Left renal pelvis (tissue), 4 donors: ENCODE measurements around the gene RPS6KA1. TPM values are rescaled to one million over a fixed set of nuclear protein-coding genes. Genes with fewer than 3 reads are reported as not detected.
"Not testable (repeated sequence)": the region's sequence is repeated elsewhere in the genome, so short reads cannot be mapped to it uniquely, and the experiment has no call there.

Source experiments
- DNase-seq, 4 donors: peaks; one replicate each; pipeline ENCODE4 v3.0.0-alpha.2; 2013; ENCODE audit warnings: low read depth in 4 of 4, low spot score in 3 of 4
- polyA plus RNA-seq, 4 donors: library from polyadenylated mRNA; unstranded; fragments of 120-200 nt; gene quantifications; one replicate each; pipeline ENCODE4 v1.2.1, GENCODE V29; 2013; ENCODE audit not compliant: insufficient read length in 4 of 4

RPS6KA1 gene
- polyA plus RNA-seq, 4 donors: 5.2 to 28.0 (median 19.0) TPM

DNA sequence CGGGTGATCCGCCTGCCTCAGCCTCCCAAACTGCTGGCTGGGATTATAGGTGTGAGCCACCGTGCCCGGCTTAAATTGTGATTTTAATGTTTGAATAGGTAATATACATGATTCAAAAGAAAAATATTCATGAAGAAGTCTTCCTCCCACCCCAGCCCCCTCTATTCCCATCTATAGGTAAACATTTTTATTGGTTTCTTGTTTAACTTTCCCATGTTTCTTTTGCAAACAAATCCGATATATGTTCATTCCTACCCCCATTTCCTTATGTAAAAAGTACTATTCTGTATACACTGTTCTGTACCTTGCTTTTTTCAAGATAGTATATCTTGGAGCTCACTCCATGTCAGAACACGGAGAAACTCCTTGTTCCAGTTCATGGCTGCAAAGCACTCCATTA lies 23.2 kb downstream of the RPS6KA1 start:
- DNase-seq: no peak

DNA sequence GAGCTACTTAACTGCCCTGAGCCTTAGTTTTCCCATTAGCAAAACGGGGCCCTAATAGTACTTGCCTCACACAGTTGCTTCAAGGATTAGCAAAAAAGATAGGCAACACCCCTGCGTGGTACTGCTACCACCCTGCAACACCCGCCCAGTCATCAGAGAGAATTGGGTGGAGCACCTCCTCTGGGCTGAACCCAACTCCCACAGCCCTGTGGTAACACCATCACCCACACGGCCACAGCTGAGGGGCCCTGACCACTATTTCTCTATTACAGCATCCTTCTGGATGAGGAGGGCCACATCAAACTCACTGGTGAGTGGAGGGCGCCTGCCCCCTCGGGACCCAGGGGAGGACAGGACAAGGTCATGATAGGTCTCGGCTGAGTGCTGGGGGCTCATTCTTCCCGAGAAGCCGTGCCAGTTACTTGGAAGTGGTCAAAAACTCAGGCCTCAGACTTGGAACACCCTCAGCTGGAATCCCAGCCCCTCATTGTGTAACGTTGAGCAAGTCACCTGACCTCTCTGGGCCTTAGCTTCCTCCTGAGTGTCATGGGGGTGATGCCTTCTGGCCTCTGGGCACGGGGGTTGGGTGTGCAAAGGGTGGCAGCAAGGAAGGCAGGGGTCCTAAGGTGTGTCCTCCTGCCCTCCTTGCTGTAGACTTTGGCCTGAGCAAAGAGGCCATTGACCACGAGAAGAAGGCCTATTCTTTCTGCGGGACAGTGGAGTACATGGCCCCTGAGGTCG lies 24.6 kb downstream of the RPS6KA1 start:
- DNase-seq: no peak

DNA sequence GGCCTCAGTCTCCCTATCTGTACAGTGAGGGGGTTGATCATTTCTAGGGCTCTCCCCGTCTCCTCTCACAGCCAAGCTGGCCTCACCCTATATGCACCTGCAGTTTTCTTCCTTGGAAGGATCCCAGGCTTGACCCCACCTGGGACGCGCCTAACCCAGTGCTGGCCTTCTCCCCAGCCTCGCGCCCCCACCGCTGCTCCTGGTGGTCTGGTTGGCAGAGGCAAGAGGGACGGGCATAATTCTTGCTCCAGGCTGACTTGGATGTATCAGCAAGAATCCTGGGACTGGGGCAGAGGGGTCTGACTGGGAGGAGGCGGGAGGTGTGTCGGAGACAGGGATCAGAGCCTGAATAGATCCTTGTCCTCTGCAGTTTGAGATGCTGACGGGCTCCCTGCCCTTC lies 25.2 kb downstream of the RPS6KA1 start:
- DNase-seq: no peak

DNA sequence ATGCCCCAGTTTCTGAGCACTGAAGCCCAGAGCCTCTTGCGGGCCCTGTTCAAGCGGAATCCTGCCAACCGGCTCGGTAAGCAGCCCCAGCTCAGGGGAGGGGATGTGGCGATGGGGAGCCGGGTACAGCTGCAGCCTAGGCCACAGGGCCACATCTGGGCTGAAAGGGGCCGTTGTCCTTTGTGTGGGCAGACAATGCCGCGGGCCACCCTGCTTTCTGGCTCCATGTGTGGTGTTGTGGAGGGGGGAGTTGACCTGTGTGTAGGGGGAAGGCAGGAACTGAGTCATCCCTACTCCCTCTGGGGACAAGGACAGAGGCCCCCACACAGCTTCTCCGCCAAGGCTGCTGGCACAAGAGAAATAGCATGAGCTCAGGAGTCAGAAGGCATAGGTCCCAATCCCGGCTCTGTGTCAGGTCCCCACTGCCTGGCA lies 26.0 kb downstream of the RPS6KA1 start:
- DNase-seq: no peak

DNA sequence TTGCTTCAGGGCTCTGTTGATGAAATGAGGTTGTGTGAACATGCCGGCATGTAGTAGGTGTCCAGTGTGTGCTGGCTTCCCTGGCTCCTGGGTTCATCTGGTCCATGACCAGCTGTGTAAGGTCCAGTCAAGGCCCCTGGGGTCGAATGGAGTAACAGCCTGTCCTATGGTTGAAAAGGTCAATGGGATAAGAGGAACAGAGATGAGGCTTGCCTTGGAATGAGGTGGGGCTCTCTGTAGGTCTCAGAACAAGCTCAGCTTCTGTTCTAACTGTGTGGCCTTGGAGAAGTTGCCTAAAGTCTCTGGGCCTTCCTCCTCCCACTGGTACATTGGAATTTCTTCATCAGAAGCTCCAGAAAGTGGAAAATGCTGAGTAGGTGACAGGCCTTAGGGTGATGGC lies 26.6 kb downstream of the RPS6KA1 start:
- DNase-seq: no peak

DNA sequence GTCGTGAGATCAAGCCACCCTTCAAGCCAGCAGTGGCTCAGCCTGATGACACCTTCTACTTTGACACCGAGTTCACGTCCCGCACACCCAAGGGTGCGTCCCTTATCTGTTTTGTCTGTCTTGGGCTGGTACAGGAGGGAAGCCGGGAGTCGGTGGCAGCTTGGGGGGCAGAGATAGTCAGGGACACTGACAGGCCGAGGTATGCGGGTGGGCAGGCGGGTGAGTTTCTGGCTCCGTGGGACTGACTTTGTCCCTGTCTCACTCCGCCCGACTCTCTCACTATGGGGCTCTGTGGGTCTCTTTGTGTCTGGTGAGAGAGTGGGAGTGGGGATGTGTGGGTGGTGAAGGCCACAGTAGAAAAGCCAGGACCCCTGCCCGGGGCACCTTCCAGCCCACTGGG lies 27.4 kb downstream of the RPS6KA1 start:
- DNase-seq: no peak

DNA sequence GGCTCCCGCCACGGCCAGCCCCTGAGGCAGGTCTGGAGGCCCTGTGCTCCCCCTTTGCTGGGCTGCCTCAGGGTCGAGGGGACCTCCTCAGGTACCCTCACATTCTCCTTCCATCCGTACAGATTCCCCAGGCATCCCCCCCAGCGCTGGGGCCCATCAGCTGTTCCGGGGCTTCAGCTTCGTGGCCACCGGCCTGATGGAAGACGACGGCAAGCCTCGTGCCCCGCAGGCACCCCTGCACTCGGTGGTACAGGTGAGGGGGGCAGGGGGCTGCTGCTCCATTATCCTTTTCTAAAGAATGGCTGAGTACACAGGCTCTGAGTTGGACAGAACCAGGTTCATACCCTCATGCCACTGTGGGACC lies 29.1 kb downstream of the RPS6KA1 start:
- no peak for DNase-seq

DNA sequence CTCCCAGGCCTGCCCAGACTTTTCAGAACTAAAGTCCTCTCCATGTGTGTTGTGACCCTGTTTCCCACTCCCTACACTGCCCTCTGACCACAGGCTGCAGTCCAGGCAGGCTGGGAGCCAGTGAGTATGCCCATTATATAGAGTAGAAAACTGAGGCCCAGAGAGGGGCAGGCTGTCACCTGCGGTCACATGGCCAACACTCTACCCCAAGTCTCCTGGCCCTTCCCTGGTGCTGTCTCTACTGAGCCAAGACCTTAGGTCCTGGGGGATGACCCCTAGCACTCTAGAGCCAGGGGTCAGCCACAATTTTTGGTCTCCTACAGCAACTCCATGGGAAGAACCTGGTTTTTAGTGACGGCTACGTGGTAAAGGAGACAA lies 30.8 kb downstream of the RPS6KA1 start:
- no peak for DNase-seq

DNA sequence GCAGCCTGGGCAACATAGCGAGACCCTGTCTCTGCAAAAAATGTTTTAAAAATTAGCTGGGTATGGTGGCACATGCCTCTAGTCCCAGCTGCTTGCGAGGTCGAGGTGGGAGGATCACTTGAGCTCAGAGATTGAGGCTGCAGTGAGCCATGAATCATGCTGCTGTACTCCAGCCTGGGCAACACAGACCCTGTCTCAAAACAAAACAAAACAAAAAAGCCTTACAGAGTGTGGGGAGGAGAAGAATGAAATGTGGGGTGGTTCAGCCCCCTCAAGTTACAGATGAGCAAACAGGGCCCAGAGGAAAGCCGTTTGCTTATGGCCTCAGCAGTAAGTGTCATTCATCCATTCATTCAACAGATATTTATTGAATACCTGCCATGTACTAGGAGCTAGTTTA lies 40.7 kb downstream of the RPS6KA1 start:
- no peak for DNase-seq

DNA sequence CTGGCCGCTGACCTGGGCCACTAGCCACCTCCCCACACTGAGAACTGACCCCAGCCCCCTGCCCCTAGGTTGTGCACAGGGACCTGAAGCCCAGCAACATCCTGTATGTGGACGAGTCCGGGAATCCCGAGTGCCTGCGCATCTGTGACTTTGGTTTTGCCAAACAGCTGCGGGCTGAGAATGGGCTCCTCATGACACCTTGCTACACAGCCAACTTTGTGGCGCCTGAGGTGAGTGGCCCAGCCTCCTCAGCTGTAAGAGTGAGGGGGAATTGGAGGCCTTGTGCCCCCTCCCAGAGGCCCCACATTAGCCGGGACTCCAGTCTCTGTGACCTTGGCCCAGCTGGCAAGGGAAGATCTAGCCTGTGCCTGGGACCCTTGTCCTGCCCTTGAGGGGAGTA lies 41.8 kb downstream of the RPS6KA1 start:
- no peak for DNase-seq

DNA sequence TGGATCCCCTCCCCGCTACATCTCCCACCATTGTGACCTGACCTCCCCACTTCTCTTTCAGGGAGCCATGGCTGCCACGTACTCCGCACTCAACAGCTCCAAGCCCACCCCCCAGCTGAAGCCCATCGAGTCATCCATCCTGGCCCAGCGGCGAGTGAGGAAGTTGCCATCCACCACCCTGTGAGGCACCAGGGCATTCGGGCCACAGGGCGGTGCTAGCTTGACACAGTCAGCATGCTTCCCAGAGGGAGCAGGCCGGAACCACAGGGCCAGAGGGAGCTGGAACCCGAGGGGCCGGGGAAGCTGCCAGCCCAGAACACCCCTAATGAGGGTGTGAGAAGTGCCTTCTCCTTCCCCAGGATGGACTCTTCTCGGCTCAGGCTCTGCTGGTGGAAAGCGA lies 44.5 kb downstream of the RPS6KA1 start:
- no peak for DNase-seq

DNA sequence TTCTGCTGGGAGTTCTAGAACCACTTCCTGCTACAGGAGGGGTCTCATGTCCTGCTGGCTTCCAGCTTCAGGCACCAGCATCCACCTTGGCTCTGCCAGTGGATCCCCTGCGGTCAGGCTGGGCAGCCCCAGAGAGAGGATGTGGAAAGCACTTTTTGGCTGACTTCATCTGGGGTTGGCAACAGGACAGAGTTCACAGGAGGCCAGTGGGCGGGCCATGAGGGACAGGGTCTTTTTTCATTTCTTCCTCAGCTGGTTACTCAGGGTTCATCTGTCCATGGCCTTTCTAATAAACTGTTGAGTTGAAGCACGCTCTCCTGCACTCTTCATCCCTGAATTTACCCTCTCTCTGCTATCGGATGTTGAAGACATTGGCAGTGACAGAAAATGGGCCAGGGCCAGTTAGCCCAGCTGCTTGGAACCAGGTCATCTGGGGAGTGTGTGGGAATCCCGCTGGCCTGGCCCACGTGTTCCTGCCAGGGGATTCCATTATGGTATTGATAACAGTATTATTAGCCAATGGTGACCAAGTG lies 45.2 kb downstream of the RPS6KA1 start:
- DNase-seq: no peak

DNA sequence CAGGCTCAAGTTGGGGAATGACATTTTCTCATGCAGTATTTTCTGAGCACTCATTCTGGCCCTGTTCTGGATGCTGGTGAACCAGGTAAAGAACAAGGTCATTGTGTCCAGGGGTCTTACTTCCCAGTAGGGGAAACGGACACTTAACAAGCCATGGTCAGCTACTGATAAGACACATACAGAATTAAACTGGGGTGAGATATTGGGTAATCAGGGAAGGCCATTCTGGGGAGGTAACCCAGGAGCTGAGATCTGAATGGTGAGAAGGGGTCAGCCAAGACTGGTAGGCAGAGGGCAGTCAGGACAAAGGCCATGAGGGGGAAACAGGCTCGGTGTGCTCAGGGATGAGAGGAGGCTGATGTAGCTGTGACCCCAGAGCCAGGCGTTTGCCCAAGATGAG lies 45.8 kb downstream of the RPS6KA1 start:
- DNase-seq: no peak

DNA sequence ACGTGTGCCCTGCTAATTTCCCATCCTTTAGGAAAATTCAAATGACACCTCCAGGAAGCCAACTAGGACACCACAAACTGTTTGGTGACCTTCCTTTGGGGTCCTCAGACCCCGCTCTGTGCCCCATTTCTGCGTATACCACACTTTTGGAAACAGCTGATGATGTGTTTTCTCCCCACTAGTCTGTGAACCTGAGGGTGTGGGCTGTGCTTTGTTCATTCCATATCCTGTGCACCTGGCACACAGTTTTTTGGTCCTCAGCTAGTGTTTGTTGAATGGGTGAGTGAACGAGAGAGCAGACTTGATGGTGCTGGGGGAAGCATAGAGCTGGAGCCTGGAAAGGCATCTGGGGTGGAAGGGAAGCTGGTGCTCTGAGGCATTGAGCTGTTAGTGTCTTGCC lies 48.6 kb downstream of the RPS6KA1 start:
- no peak for DNase-seq

DNA sequence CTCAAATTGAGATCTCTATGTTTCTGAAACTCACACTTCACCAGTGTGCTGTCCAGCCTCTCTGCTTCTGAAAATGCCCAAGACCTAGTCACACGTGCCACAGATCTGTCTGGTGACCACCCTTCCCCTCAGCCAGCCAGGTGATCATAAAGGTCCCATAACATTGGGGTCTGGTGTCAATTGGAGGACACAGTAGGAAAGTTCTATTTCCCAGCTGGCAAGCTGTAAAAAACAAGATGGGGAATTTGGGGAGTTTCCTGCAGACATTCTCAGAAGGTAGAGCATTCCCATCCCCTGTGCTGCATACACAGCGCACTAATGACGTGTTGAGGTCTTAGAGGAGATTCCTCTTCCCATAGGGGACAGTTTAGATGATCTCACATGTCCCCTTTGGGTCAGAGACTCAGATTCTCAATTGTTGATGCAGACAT lies 50.1 kb downstream of the RPS6KA1 start:
- no peak for DNase-seq

DNA sequence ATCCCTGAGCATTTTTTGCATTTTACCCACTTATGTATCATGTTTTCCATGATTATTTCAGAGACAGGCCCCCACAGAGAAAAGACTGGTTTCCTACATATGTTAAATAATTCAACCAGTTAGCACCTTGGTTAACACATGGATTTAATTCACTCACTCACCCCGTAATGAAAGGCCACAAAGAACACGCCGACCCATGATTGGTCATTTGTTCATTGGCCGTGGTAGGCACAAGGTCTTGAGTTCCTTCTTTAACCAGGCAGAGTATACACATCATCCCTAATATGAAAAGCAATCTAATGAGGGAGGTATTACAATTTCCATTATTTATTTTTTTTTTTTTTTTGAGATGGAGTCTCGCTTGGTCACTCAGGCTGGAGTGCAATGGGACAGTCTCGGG lies 50.6 kb downstream of the RPS6KA1 start:
- no peak for DNase-seq

DNA sequence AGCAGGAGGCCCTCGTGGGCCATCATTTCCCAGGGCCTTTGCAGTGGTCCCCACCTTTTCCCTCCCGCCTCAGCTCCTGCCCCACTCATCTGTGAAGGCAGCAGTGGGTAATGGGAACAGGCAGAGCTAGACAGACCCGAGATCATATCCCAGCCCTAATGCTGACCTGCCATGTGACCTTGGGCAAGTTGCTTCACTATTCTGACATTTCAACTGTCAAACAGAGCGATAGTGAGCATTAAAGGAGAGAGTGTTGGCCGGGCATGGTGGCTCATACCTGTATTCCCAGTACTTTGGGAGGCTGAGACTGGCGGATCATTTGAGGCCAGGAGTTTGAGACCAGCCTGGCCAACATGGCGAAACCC lies 51.7 kb downstream of the RPS6KA1 start:
- no peak for DNase-seq

DNA sequence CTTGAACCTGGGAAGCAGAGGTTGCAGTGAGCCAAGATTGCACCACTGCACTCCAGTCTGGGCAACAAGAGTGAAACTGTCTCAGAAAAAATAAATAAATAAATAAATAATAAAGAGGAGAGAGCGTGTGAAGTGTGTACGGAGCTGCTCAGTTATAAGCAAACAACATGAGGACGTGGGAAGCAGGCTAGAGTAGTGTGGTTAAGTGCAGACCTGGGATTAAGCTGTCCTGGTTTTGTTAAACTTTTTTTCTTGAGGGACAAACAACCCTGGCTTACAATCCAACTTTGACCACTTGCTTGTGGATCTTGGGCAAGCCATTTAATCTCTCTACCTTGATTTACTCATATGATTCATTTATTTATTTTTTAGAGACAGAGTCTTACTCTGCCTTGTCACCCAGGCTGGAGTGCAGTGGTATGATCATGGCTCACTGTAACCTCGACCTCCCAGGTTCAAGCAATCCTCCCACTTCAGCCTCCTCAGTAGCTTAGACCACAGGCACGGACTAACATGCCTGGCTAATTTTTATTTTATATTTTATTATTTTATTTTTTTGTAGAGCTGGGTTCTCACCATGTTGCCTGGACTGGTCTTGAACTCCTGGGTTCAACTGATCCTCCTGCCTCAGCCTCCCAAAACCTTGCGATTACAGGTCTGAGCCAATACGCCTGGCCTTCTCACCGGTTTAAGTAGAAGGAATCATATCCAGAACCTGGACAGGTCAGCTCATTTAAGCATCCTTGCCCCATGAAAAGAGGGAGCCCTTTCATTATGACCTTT lies 52.7 kb downstream of the RPS6KA1 start:
- DNase-seq: no peak

DNA sequence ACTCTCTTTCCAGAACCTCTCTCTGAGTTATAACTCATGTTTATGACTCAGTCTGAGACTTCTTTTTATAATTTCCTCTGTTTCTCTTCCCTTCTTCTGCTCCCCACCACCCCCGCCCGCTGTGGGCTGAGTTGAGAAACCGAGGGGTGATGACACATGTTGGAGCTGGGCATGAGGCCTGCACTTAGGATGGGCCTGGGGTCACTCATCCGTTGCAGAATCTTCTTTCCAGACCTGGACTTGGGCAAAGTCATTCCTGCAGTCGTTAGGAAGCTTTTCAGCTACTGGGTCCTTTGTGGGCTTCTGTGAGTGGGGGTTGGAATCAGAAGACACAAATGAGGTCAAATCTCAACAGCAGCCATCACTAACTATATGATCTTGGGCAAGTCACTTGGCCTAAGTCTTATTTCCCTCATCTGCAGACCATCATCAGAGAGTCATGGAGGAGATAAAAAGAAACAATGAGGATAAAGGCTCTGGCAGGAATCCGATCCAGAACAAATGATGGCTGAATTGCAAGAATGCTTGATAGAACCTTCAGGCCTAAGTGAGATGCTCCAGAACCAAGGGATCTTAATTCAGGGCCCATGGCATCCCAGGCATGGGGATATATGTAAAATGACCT lies 53.4 kb downstream of the RPS6KA1 start:
- DNase-seq: no peak

DNA sequence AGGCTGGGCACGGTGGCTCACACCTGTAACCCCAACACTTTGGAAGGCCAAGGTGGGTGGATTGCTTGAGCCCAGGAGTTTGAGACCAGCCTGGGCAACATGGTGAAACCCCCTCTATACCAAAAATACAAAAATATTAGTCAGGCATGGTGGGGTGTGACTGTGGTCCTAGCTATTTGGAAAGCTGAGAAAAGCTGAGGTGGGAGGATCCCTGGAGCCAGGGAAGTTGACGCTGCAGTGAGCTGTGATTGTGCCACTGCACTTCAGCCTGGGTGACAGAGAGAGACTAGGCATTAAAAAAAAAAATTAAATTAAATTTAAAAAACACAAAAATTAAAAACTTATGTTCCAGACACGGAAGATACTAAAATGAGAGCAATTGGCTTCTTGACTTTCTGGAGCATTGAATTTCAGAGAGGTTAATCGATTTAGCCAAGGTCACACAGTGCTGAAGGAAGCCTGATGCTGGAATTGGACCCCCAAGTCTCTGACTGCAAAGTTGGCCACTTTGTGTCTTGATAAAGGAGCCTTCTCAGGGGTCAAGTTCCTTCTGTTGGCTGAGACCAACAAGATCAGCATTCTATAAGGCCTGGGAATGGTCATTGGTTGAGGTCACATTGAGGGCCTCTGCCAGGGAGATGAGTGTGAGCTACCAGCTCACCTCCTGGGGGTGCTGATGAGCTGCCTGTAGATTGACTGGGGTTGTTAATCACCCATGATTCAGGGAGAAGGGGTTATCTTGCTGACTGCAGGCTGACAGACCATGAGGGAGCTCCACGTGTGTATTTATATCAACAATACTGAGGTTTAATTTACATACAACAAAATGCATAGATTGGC lies 54.3 kb downstream of the RPS6KA1 start:
- no peak for DNase-seq

DNA sequence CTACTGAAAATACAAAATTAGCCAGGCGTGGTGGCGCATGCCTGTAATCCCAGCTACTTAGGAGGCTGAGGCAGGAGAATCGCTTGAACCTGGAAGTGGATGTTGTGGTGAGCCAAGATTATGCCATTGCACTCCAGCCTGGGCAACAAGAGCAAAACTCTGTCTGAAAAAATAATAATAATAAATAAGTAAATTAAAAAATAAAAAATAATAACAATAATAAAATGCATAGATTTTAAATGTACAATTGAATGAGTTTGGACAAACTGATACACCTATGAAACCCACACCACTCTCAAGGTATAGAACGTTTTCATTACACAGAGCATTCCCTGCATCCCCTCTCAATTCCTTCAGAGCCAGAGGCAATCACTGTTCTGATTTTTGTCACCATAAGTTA lies 55.0 kb downstream of the RPS6KA1 start:
- not testable (repeated sequence) for DNase-seq
